Measurements from ENCODE around the gene SPON1.
"Not testable (repeated sequence)": the region's sequence is repeated elsewhere in the genome, so short reads cannot be mapped to it uniquely, and the experiment has no call there.

Gene SPON1

DNA sequence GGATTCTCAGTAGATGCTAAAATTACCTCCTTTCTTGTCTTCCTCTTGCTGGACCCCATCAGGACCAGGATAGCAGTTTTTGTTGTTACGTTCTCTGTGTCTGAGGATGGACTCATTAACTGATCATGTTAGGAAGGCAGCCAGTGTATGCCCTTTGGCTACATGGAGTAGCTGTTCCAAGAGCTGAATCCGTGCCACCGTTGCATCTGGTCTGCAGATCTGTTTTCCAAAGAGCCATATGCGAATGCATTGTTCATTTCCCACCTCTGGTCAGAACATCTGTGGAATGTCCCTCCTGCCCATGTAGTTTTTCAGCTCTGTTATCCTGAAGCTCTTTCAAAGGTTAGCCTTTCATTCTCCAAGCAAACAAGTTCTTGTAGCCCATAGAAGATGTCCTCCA, 188.4 kb downstream of the SPON1 start:
- Histone ChIP-seq H3K4me3 (no peak overlapping the region), H3K9me3 (ENCODE audit: low read depth, low read length) (no peaks in the 10 kb centered on the region), H3K27ac (no peak overlapping the region), H3K9ac (ENCODE audit: insufficient read length) (no peak overlapping the region), H3K36me3 (ENCODE audit: insufficient read depth, low read length) (no peaks in the 10 kb centered on the region)
- TF ChIP-seq POLR2AphosphoS5 (IDR thresholded peaks at IDR 0.05; ENCODE audit: borderline replicate concordance, low read depth, low read length), result no peak
- TF ChIP-seq FOXP2 (optimal IDR thresholded peaks at IDR 0.05; ENCODE audit: control extremely low read depth, extremely low read length, insufficient read depth), result no peak
- TF ChIP-seq EZH2 (IDR thresholded peaks at IDR 0.05), result no peak
- DNase-seq (ENCODE audit: low read depth, low spot score), result no peak

- H3K9me3 ChIP-seq (ENCODE audit: low read depth, low read length); H3K27ac ChIP-seq; H3K36me3 ChIP-seq (ENCODE audit: insufficient read depth, low read length); H3K4me3 ChIP-seq; H3K9ac ChIP-seq (ENCODE audit: insufficient read length); DNase-seq (ENCODE audit: low read depth, low spot score): not testable (repeated sequence)
Measured at GRCh38 chr11:14154103-14154502, 191.6 kb downstream of the SPON1 start.

DNA sequence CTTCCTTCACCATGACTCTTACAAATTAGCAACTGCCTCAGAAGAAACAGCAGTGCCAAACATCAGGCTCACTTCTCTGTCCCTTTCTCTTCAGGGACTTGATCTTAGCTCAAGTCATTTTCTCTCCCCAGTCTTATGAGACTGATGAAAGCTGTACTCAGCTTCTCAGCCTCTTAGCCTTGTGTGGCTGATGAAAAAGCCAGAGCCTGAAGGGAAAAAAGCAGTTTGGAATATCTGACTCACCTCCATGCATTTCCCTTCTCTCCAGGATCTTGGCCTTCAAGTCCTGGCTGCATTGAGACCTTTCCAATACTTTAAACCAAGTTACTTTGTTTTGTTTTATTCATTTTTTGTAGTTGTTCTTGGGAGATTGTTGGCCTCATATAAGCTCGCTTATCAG, 195.9 kb downstream of the SPON1 start:
- no peak for DNase-seq (ENCODE audit: low read depth, low spot score)
- H3K4me3 ChIP-seq, result no peak overlapping the region
- H3K9me3 ChIP-seq (ENCODE audit: low read depth, low read length), result no peaks in the 10 kb centered on the region
- TF ChIP-seq EZH2 (IDR thresholded peaks at IDR 0.05) (no peak), FOXP2 (optimal IDR thresholded peaks at IDR 0.05; ENCODE audit: control extremely low read depth, extremely low read length, insufficient read depth) (no peak), POLR2AphosphoS5 (IDR thresholded peaks at IDR 0.05; ENCODE audit: borderline replicate concordance, low read depth, low read length) (no peak)
- no peaks in the 10 kb centered on the region for H3K36me3 ChIP-seq (ENCODE audit: insufficient read depth, low read length)
- H3K9ac ChIP-seq (ENCODE audit: insufficient read length), result no peak overlapping the region
- H3K27ac ChIP-seq, result no peak overlapping the region

GRCh38 chr11:14163576-14163975, 201.1 kb downstream of the SPON1 start:
- Histone ChIP-seq H3K4me3 (no peak overlapping the region), H3K9me3 (ENCODE audit: low read depth, low read length) (no peaks in the 10 kb centered on the region), H3K36me3 (ENCODE audit: insufficient read depth, low read length) (no peaks in the 10 kb centered on the region), H3K27ac (no peak overlapping the region), H3K9ac (ENCODE audit: insufficient read length) (no peak overlapping the region)
- no peak for TF ChIP-seq FOXP2 (optimal IDR thresholded peaks at IDR 0.05; ENCODE audit: control extremely low read depth, extremely low read length, insufficient read depth)
- TF ChIP-seq POLR2AphosphoS5 (IDR thresholded peaks at IDR 0.05; ENCODE audit: borderline replicate concordance, low read depth, low read length), result no peak
- TF ChIP-seq EZH2 (IDR thresholded peaks at IDR 0.05), result no peak
- no peak for DNase-seq (ENCODE audit: low read depth, low spot score)

- H3K27ac ChIP-seq; DNase-seq (ENCODE audit: low read depth, low spot score); H3K36me3 ChIP-seq (ENCODE audit: insufficient read depth, low read length); H3K4me3 ChIP-seq; H3K9me3 ChIP-seq (ENCODE audit: low read depth, low read length); H3K9ac ChIP-seq (ENCODE audit: insufficient read length): not testable (repeated sequence)
Measured at GRCh38 chr11:14173679-14174078, 211.2 kb downstream of the SPON1 start.

GRCh38 chr11:14179116-14179820, 216.7 kb downstream of the SPON1 start:
- H3K9ac ChIP-seq (ENCODE audit: insufficient read length), result no peak overlapping the region
- DNase-seq (ENCODE audit: low read depth, low spot score), result no peak
- no peaks in the 10 kb centered on the region for H3K9me3 ChIP-seq (ENCODE audit: low read depth, low read length)
- no peak overlapping the region for H3K4me3 ChIP-seq
- H3K27ac ChIP-seq, result no peak overlapping the region
- TF ChIP-seq EZH2 (IDR thresholded peaks at IDR 0.05) (no peak), FOXP2 (optimal IDR thresholded peaks at IDR 0.05; ENCODE audit: control extremely low read depth, extremely low read length, insufficient read depth) (no peak), POLR2AphosphoS5 (IDR thresholded peaks at IDR 0.05; ENCODE audit: borderline replicate concordance, low read depth, low read length) (no peak)
- H3K36me3 ChIP-seq (ENCODE audit: insufficient read depth, low read length), result no peaks in the 10 kb centered on the region

- H3K9ac ChIP-seq (ENCODE audit: insufficient read length), result no peak overlapping the region
- DNase-seq (ENCODE audit: low read depth, low spot score), result no peak
- no peak for TF ChIP-seq EZH2 (IDR thresholded peaks at IDR 0.05)
- TF ChIP-seq POLR2AphosphoS5 (IDR thresholded peaks at IDR 0.05; ENCODE audit: borderline replicate concordance, low read depth, low read length), result no peak
- TF ChIP-seq FOXP2 (optimal IDR thresholded peaks at IDR 0.05; ENCODE audit: control extremely low read depth, extremely low read length, insufficient read depth), result no peak
Measured at GRCh38 chr11:14181121-14181520, 218.6 kb downstream of the SPON1 start.

DNA sequence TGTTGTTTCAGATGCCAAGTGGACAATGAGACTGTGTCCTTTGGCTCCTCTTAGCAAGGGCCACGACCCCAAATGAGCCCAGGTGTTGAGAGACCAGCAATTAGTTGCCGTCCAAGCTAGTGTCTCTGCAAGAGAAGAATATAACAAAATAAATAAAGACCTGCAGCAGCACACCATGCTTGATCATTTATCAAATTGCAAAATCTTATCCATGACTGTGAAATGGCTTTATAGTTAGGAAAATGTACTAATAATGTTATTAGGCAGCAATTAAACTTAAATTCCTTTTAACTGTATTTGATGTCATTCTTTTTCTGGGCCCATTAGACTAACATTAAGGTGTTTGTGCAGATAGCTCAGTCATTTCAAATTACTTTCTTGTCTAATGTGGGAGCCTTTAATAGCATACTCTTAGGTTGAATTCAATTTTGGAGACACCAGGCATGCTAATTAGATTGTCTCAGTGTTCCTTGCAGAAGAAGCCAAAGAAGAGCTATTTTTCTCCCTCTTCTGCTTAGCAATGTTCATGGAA, 220.4 kb downstream of the SPON1 start:
- no peak overlapping the region for H3K9ac ChIP-seq (ENCODE audit: insufficient read length)
- no peak for DNase-seq (ENCODE audit: low read depth, low spot score)
- no peak overlapping the region for H3K4me3 ChIP-seq
- H3K36me3 ChIP-seq (ENCODE audit: insufficient read depth, low read length), result no peaks in the 10 kb centered on the region
- H3K9me3 ChIP-seq (ENCODE audit: low read depth, low read length), result no peaks in the 10 kb centered on the region
- TF ChIP-seq EZH2 (IDR thresholded peaks at IDR 0.05) (no peak), POLR2AphosphoS5 (IDR thresholded peaks at IDR 0.05; ENCODE audit: borderline replicate concordance, low read depth, low read length) (no peak), FOXP2 (optimal IDR thresholded peaks at IDR 0.05; ENCODE audit: control extremely low read depth, extremely low read length, insufficient read depth) (no peak)
- no peak overlapping the region for H3K27ac ChIP-seq

More at GRCh38 chr11:14181121-14181520, 218.6 kb downstream of the SPON1 start:
- Histone ChIP-seq H3K4me3 (no peak overlapping the region), H3K9me3 (ENCODE audit: low read depth, low read length) (no peaks in the 10 kb centered on the region), H3K27ac (no peak overlapping the region), H3K36me3 (ENCODE audit: insufficient read depth, low read length) (no peaks in the 10 kb centered on the region)

Data from SK-N-MC (cell line).